Central memory CD8-positive, alpha-beta T cell (primary cell): Measurements from ENCODE around the gene FADD.

Experiments used
- ATAC-seq: fragments of 150-1000 bp; cut with Tn5 transposase; replicated peaks from 2 replicates; pipeline ENCODE4 v1.10.0; 2022; ENCODE audit warnings: mild to moderate bottlenecking, moderate FRiP score, moderate number of reproducible peaks; ENCODE audit not compliant: poor library complexity, severe bottlenecking; ENCODE audit errors: extremely low read depth
- DNase-seq, 2 donors: peaks; one replicate each; pipeline ENCODE4 v3.0.0; 2021; ENCODE audit warnings: low spot score in 2 of 2
- H3K27ac Mint-ChIP-seq: one replicate; pipeline ENCODE4 v1.8.0; 2022; ENCODE audit warnings: low read depth, mild to moderate bottlenecking, moderate library complexity, mixed read lengths
- H3K27me3 Mint-ChIP-seq: one replicate; pipeline ENCODE4 v1.8.0; 2022; ENCODE audit warnings: mixed read lengths
- H3K36me3 Mint-ChIP-seq: one replicate; pipeline ENCODE4 v1.8.0; 2022; ENCODE audit warnings: mild to moderate bottlenecking, moderate library complexity, mixed read lengths; ENCODE audit not compliant: insufficient read depth
- H3K4me1 Mint-ChIP-seq: one replicate; pipeline ENCODE4 v1.8.0; 2022; ENCODE audit warnings: mixed read lengths
- H3K4me3 Mint-ChIP-seq: one replicate; pipeline ENCODE4 v1.8.0; 2022; ENCODE audit warnings: mild to moderate bottlenecking, moderate library complexity, mixed read lengths
- H3K9me3 Mint-ChIP-seq: one replicate; pipeline ENCODE4 v1.8.0; 2022; ENCODE audit warnings: mixed read lengths

Gene FADD

GRCh38 chr11:70233511-70233934, 30.4 kb downstream of the FADD start:
- DNase-seq (no peak), ATAC-seq (no peak)
- no peaks in the 10 kb centered on the region for H3K4me1 Mint-ChIP-seq
- no peaks in the 10 kb centered on the region for H3K9me3 Mint-ChIP-seq
- H3K27me3 Mint-ChIP-seq = peaks cover 29% of the 10 kb centered on the region
- H3K4me3 Mint-ChIP-seq = no peak overlapping the region
- H3K27ac Mint-ChIP-seq = no peak overlapping the region
- no peaks in the 10 kb centered on the region for H3K36me3 Mint-ChIP-seq

- no peak for ATAC-seq
- Mint-ChIP-seq H3K27ac (no peak overlapping the region), H3K36me3 (no peaks in the 10 kb centered on the region), H3K27me3 (peaks cover 29% of the 10 kb centered on the region), H3K9me3 (no peaks in the 10 kb centered on the region), H3K4me1 (no peaks in the 10 kb centered on the region), H3K4me3 (no peak overlapping the region)
- DNase-seq = no peak
Measured at GRCh38 chr11:70233962-70234361, 30.9 kb downstream of the FADD start.

- peaks cover 45% of the 10 kb centered on the region for H3K27me3 Mint-ChIP-seq
- no peak overlapping the region for H3K27ac Mint-ChIP-seq
- H3K36me3 Mint-ChIP-seq = no peaks in the 10 kb centered on the region
- DNase-seq (no peak), ATAC-seq (no peak)
- H3K9me3 Mint-ChIP-seq = no peaks in the 10 kb centered on the region
- H3K4me3 Mint-ChIP-seq = no peak overlapping the region
- no peaks in the 10 kb centered on the region for H3K4me1 Mint-ChIP-seq
Measured at GRCh38 chr11:70240337-70240736, 37.2 kb downstream of the FADD start.

GRCh38 chr11:70241709-70242108, 38.6 kb downstream of the FADD start:
- Mint-ChIP-seq H3K27me3 (peaks cover 45% of the 10 kb centered on the region), H3K4me1 (no peaks in the 10 kb centered on the region), H3K36me3 (no peaks in the 10 kb centered on the region), H3K27ac (no peak overlapping the region), H3K4me3 (no peak overlapping the region), H3K9me3 (no peaks in the 10 kb centered on the region)
- ATAC-seq (no peak), DNase-seq (no peak)

- peaks cover 45% of the 10 kb centered on the region for H3K27me3 Mint-ChIP-seq
- no peak overlapping the region for H3K27ac Mint-ChIP-seq
- DNase-seq (no peak), ATAC-seq (no peak)
- H3K36me3 Mint-ChIP-seq = no peaks in the 10 kb centered on the region
- H3K4me3 Mint-ChIP-seq = no peak overlapping the region
- no peaks in the 10 kb centered on the region for H3K9me3 Mint-ChIP-seq
- H3K4me1 Mint-ChIP-seq = no peaks in the 10 kb centered on the region
Measured at GRCh38 chr11:70242885-70243284, 39.8 kb downstream of the FADD start.

GRCh38 chr11:70243912-70244652, 41.0 kb downstream of the FADD start:
- no peaks in the 10 kb centered on the region for H3K9me3 Mint-ChIP-seq
- no peaks in the 10 kb centered on the region for H3K36me3 Mint-ChIP-seq
- no peak for DNase-seq
- no peak for ATAC-seq
- H3K4me1 Mint-ChIP-seq = no peaks in the 10 kb centered on the region
- H3K4me3 Mint-ChIP-seq = no peak overlapping the region
- no peak overlapping the region for H3K27ac Mint-ChIP-seq
- peaks cover 43% of the 10 kb centered on the region for H3K27me3 Mint-ChIP-seq

GRCh38 chr11:70244698-70245097, 41.6 kb downstream of the FADD start:
- Mint-ChIP-seq H3K27me3 (peaks cover 37% of the 10 kb centered on the region), H3K4me1 (no peaks in the 10 kb centered on the region), H3K4me3 (no peak overlapping the region), H3K9me3 (no peaks in the 10 kb centered on the region), H3K36me3 (no peaks in the 10 kb centered on the region), H3K27ac (no peak overlapping the region)
- ATAC-seq (no peak), DNase-seq (no peak)

- Mint-ChIP-seq H3K4me1 (no peaks in the 10 kb centered on the region), H3K9me3 (no peaks in the 10 kb centered on the region), H3K4me3 (no peak overlapping the region), H3K36me3 (no peaks in the 10 kb centered on the region), H3K27ac (no peak overlapping the region), H3K27me3 (peaks cover 28% of the 10 kb centered on the region)
- ATAC-seq (no peak), DNase-seq (no peak)
Measured at GRCh38 chr11:70246196-70246595, 43.1 kb downstream of the FADD start.

- Mint-ChIP-seq H3K4me3 (no peak overlapping the region), H3K27ac (no peak overlapping the region), H3K36me3 (no peaks in the 10 kb centered on the region), H3K27me3 (peaks cover 25% of the 10 kb centered on the region), H3K9me3 (no peaks in the 10 kb centered on the region), H3K4me1 (no peaks in the 10 kb centered on the region)
- ATAC-seq = no peak
- no peak for DNase-seq
Measured at GRCh38 chr11:70247042-70247709, 44.1 kb downstream of the FADD start.

- H3K4me1 Mint-ChIP-seq = peaks cover 3% of the 10 kb centered on the region
- peaks cover 20% of the 10 kb centered on the region for H3K27me3 Mint-ChIP-seq
- H3K4me3 Mint-ChIP-seq = no peak overlapping the region
- H3K27ac Mint-ChIP-seq = no peak overlapping the region
- H3K9me3 Mint-ChIP-seq = no peaks in the 10 kb centered on the region
- ATAC-seq (no peak), DNase-seq (no peak)
- H3K36me3 Mint-ChIP-seq = no peaks in the 10 kb centered on the region
Measured at GRCh38 chr11:70247710-70248072, 44.6 kb downstream of the FADD start.

- DNase-seq (no peak), ATAC-seq (no peak)
- H3K9me3 Mint-ChIP-seq = no peaks in the 10 kb centered on the region
- no peak overlapping the region for H3K27ac Mint-ChIP-seq
- no peak overlapping the region for H3K4me3 Mint-ChIP-seq
- H3K27me3 Mint-ChIP-seq = no peaks in the 10 kb centered on the region
- no peaks in the 10 kb centered on the region for H3K36me3 Mint-ChIP-seq
- H3K4me1 Mint-ChIP-seq = peaks cover 11% of the 10 kb centered on the region
Measured at GRCh38 chr11:70250876-70251658, 48.0 kb downstream of the FADD start.

- Mint-ChIP-seq H3K4me3 (no peak overlapping the region), H3K36me3 (no peaks in the 10 kb centered on the region), H3K4me1 (peaks cover 11% of the 10 kb centered on the region), H3K27ac (no peak overlapping the region), H3K27me3 (no peaks in the 10 kb centered on the region), H3K9me3 (no peaks in the 10 kb centered on the region)
- ATAC-seq = no peak
- no peak for DNase-seq
Measured at GRCh38 chr11:70251659-70252321, 48.7 kb downstream of the FADD start.
